ENCODE data around the gene GNG7.

The GNG7 gene

DNA sequence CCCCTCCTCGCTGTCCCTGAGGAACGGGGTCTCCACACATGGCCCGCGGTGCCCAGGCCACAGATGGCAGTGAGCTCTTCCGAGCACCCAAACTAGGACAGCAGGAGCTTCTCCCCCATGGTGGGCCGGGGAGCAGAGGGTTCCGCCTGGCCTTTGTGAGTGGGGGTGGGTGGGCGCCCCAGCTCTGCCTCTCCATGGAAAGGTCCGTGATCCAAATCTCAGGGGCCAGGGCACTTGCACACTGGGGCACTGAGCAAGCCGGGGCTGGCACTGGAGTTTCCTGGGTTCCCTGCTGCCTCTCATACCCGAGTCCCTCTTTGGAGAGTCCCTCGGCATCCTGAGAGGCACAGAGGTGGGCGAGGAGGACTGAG, 20.8 kb upstream of the GNG7 start:
- no peak for TF ChIP-seq JUND (IDR thresholded peaks at IDR 0.05; ENCODE audit: low read depth)
- in situ Hi-C loops (cut with HindIII; ENCODE audit: low pct_unique_long_range_greater_than_20kb, low sequenced_read_pairs) = no loop called here
- no peak for DNase-seq (ENCODE audit: low read depth in 1 of 2, low spot score in 1 of 2)

DNA sequence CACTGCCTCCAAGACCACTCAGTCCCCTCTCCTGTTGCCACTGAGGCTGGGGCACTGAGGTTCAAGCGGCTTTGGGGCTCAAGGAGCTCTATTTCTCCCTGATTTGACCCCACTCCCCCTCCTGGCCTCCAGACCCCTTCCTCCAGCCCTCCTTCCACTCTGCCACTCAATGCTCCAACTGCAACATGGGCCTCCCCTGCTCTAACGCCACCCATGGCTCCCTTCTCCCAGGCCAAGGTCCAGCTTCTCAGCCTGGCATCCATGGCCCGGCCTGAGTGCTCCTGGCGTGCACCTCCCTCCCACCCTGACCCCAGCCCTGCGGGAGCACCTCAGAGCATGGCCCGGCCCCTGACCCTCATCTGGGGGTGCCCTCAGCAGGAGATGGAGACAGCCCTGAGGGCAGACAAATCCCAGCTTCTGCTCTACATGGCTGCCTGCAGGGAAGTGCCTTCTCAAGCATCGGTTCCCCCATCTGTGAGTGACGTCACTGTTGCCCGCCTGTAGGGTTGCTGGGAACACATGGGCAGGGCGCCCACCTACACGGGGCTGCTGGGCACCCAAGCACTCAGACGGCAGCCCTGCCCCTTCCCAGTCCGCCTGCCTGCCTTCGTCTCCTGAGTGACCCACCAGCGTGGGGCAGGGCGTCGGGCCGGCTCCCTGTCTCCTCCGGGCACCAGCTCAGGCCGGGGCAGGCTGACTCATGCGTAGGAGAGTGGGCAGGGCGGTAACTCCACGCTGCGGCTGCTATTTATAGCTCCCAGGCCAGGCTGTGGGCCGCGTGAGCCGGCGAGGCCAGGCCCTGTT, 20.2 kb upstream of the GNG7 start:
- no peak for TF ChIP-seq JUND (IDR thresholded peaks at IDR 0.05; ENCODE audit: low read depth)
- in situ Hi-C loops (cut with HindIII; ENCODE audit: low pct_unique_long_range_greater_than_20kb, low sequenced_read_pairs) = no loop called here
- peak; percentile 42 to 70 for DNase-seq (ENCODE audit: low read depth in 1 of 2, low spot score in 1 of 2)

DNA sequence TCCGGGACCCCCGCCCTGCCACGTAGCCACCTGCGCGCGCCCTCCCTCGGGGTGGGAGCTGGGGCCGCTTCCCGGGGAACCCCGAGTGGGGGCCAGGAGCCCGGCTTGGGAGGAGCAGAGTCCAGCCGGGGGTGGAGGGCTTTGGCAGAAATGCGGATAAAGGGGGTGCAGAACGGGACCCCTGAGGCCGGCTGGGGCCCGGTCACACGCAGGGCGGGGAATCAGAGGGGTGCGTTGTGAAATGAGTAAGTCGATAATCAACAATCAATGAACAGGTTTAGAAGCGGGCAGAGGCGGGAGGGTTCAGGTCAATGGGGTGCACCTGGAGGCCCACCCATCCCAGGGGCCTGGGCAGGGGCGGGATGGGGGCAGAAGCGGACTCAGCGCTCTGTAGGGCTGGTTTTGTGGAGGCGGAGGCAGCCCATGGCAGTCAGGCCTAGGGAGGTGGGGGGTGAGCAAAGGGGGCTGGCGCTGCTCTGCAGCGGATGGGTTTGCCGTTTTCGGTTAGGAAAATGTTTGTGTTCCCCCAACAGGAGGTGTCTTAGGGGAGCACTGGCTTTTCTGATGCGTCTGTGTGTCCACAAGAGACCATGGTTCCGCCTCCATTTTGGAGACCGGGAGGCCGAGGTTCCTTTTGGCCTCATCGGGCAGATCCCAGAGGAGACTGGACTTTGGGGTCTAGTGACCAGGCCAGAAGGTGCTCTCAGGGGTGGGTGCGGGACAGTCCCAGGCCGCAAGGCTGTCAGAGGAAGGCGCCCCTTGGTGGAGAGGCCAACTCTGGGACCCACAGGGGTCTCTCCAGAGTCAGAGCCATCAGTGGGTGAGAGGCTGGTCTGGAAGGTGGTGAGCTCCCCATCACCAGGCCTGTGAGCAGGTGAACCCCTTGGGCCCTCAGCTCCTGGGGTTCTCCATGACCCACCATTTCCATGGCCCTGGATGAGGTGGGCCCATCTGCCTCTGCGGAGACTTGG, 19.4 kb upstream of the GNG7 start:
- in situ Hi-C loops (cut with HindIII; ENCODE audit: low pct_unique_long_range_greater_than_20kb, low sequenced_read_pairs) = no loop called here
- no peak for DNase-seq (ENCODE audit: low read depth in 1 of 2, low spot score in 1 of 2)
- TF ChIP-seq JUND (IDR thresholded peaks at IDR 0.05; ENCODE audit: low read depth) = no peak

DNA sequence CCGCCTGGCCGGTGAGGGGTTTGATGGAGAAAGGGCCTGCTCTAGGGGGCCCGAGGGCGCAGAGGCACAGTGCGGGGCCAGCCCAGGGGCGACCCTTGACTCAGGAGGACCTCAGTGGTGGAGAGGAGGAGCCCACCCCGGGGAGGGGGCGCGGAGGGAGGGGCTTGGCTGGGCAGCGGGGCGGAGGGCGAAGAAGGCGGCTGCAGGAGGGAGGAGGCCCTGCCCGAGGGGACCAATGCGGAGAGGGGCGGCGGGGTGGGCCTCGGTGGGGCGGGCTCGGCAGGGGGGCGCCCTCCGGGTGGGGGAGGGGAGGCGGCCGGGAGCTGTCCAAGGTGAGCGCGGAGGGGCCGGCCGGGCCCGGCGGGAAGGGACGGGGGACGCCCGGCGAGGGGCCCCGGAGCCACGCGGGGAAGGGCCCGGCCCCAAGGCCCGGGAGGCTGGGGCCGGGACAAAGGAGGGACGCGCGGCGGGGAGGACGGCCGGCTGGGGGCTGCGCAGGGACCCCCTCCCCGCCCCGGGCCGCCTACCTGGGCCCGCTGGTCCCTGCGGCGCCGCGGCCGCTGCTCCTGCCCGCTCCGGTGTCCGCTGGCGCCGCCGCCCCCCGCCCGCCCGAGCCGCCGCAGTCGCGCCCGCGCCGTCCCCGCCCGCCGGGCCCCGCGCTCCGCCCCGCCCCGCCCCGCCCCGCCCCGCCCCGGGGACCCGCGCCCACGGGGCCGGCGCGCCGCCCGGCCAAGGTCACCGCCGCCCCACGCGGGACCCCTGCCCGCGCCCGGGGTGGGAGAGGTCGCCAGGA, 18.5 kb upstream of the GNG7 start, which contains the start of gene DIRAS1:
DIRAS1 (minus strand) TSS at position 596 of the 793 bp plus-strand sequence. CDS start 3,566 bp downstream, outside the sequence.
- TF ChIP-seq JUND (IDR thresholded peaks at IDR 0.05; ENCODE audit: low read depth) = no peak
- in situ Hi-C loops (cut with HindIII; ENCODE audit: low pct_unique_long_range_greater_than_20kb, low sequenced_read_pairs) = no loop called here
- no peak for DNase-seq (ENCODE audit: low read depth in 1 of 2, low spot score in 1 of 2)

DNA sequence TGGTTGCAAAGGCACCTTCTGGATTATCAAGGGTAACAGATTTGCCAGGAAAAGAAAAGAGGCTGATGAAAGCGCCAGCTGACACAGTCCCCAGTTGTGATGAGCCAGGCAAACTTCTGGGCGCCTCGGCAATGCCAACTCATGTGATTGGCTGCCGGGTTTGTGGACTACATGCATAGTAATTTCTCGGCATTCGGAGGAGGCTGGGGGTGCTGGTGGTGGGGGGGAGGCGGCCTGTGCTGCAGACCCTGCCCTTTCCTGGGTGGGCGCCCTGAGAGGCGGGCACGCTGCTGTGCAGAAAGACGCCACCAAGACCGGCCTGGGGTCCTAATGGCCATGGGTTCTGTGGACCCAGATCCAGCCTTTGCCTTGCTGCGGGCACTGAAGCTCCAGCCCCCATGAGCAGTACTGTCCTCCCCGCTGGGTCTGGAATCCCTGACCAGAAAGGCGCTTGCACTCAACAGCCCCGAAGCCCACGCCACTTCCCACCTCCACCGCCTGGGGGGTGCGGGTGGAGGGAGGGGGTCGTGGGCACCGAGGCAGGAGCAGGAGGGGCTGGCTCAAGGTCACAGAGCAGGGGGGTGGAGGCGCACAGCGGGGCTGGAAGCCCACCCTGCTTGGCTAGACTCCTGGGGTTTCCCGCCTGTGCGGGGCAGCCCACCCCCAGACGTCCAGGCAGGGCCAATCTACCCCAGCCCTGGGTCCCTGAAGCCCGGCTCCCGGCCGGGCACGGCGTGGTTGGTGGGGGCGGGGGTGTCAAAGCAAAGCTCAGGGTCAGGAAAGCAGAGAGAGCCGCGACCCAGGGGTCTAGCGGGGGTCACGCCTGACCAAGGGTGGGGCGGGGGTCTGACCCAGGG, 17.7 kb upstream of the GNG7 start:
- in situ Hi-C loops (cut with HindIII; ENCODE audit: low pct_unique_long_range_greater_than_20kb, low sequenced_read_pairs) = no loop called here
- TF ChIP-seq JUND (IDR thresholded peaks at IDR 0.05; ENCODE audit: low read depth) = no peak
- no peak for DNase-seq (ENCODE audit: low read depth in 1 of 2, low spot score in 1 of 2)

DNA sequence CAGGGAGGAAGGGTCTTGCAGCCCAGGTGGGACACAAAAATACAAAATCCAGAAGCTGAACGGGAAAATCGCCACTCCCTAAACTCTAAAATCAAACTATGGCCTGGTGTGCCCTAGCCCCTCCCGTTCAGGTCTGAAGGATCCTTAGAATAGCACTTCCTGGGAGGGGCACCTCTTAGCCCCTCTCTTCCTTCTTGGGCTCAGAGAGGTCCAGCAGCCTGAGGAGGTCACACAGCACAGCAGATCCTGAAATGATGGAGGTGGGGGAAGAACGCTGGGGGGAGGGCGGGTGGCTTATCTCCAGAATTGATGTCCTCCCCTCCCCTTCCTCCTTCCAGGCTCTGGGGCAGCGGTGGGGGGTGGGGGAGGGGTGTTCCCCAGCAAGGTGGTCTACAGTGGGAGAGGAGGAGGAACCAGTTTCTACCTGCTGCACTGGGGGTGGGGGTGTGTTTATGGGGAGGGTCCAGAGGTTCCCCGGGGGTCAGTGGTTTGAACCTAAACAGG, 16.8 kb upstream of the GNG7 start:
- DNase-seq (ENCODE audit: low read depth in 1 of 2, low spot score in 1 of 2) = no peak
- in situ Hi-C loops (cut with HindIII; ENCODE audit: low pct_unique_long_range_greater_than_20kb, low sequenced_read_pairs) = no loop called here
- TF ChIP-seq JUND (IDR thresholded peaks at IDR 0.05; ENCODE audit: low read depth) = no peak

DNA sequence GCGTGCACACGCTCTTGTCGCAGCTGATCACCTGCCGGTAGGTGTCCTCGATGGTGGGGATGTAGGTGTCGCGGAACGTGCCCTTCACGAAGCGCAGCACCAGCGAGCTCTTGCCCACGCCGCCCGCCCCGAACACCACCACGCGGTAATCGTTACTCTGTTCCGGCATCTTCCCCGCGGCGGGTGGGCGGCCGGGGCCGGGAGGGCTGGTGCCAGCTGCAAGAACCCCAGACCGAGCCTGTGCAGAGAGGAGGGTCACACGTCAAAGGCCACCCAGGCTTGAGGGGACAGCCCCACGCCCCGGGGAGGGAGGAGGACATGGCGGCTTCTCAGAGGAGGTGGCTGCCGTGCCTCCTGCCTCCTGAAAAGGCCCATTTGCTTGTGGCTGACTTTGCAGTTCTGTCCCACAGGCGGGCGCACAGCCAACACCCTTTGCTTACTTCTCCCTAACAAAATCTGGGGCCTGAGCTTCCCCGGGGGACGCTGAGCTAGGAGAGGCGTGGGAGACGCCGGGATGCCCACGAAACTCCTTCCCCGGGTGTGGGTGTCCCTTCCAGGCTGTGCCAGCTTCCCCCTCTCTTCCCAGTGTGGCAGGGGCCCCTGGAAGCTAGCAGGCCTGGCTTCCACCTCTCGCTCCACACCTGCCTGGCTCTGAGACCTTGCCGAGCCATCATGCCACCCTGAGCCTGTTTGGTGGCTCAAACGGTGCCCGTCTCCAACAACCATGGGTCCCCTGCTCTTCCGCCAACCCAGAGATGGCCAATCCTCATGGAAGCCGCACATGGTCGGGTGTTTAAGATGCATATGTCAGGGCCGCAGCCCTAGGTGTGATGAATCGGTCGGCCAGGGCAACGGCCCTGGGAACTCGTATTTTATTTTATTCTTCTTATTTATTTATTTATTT, 15.4 kb upstream of the GNG7 start:
- no peak for DNase-seq (ENCODE audit: low read depth in 1 of 2, low spot score in 1 of 2)
- in situ Hi-C loops (cut with HindIII; ENCODE audit: low pct_unique_long_range_greater_than_20kb, low sequenced_read_pairs) = no loop called here

DNA sequence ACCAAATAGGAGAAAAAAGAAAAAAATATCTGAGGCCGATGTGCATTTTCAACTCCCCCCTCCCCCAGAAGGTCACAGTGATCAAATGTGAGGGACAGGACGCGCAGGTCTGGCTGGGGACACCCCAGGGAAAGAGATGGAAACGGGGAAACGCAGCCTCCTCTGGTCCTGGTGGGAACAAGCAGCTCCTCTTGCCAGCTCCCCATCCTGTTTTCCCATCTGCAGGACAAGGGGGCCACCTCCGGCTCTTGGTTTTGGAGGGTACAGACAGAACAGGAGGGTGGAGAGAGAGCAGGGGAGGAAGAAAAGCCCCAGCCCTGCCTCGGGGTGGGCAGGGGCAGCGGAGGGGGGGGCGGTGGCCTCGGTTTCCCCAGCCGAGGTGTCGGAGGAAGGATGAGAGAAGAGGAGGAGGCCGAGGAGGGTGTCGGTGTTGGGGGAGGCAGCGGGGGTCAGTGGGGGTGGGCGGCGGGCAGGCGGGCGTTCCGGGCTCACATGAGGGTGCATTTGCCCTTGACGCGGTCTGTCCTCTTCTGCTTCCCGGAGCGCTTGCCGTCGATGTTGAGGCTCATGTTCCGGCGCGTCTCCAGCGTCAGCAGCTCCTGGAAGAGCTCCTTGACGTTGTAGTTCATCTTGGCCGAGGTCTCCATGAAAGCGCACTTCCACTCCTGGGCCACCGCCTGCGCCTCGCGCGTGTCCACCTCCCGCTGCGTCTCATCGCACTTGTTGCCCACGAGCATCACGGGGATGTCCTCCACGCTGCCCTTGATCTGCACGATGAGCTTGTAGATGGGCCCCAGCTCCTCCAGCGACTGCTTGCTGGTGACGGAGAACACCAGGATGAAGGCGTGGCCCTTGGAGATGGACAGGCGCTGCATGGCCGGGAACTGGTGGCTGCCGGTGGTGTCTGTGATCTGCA, 14.5 kb upstream of the GNG7 start:
- no peak for TF ChIP-seq JUND (IDR thresholded peaks at IDR 0.05; ENCODE audit: low read depth)
- no peak for DNase-seq (ENCODE audit: low read depth in 1 of 2, low spot score in 1 of 2)
- in situ Hi-C loops (cut with HindIII; ENCODE audit: low pct_unique_long_range_greater_than_20kb, low sequenced_read_pairs) = no loop called here

More for the DNA sequence above, 15.4 kb upstream of the GNG7 start:
- TF ChIP-seq JUND (IDR thresholded peaks at IDR 0.05; ENCODE audit: low read depth) = no peak

DNA sequence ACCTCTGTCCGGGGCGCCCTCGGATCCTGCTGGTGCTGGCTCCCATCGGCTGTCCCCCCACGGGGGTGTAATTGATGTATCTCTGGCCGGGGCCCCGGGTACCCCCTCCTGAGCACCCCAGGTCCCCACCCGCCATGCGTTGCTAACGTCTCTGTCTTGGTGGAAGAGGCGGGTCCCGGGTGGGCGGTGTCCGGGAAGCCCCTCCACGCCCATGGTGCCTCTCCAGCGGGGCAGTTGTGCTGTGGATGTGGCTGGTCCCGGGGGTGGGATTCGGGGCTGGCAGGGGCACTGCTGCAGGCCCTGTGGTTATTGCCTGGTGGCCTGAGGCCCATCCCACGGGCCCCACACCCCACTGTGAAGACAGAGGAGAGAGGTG, 13.8 kb upstream of the GNG7 start:
- in situ Hi-C loops (cut with HindIII; ENCODE audit: low pct_unique_long_range_greater_than_20kb, low sequenced_read_pairs) = no loop called here
- no peak for DNase-seq (ENCODE audit: low read depth in 1 of 2, low spot score in 1 of 2)
- no peak for TF ChIP-seq JUND (IDR thresholded peaks at IDR 0.05; ENCODE audit: low read depth)
